SK-N-SH treated with all-trans-retinoic acid at 6 μM for 48 hours (cell line): Measurements from ENCODE around the gene LEPROT.

Source experiments
- ARNTL ChIP-seq: fragments of 450-650 bp; formaldehyde crosslinking; IDR thresholded peaks from 2 replicates; pipeline ENCODE4 v1.5.0; 2020; ENCODE audit warnings: low read depth, mild to moderate bottlenecking, moderate library complexity, borderline replicate concordance
- CREB5 ChIP-seq: fragments of 250-450 bp; sonication (Bioruptor Pico); IDR thresholded peaks from 2 replicates; pipeline ENCODE4 v1.5.1; 2020; ENCODE audit warnings: low read depth, mild to moderate bottlenecking, moderate library complexity
- CSDC2 ChIP-seq: fragments of 250-450 bp; sonication (Bioruptor Pico); IDR thresholded peaks from 2 replicates; pipeline ENCODE4 v1.5.0; 2020; ENCODE audit warnings: mild to moderate bottlenecking, moderate library complexity
- ISL1 ChIP-seq: fragments of 250-450 bp; sonication (Bioruptor Pico); IDR thresholded peaks from 2 replicates; pipeline ENCODE4 v2.1.2; 2022; ENCODE audit warnings: mild to moderate bottlenecking, moderate library complexity
- PATZ1 ChIP-seq: fragments of 250-450 bp; sonication (Bioruptor Pico); IDR thresholded peaks from 2 replicates; pipeline ENCODE4 v1.8.0; 2020; ENCODE audit warnings: mild to moderate bottlenecking, moderate library complexity, borderline replicate concordance
- RARB ChIP-seq: fragments of 250-450 bp; sonication (Bioruptor Pico); IDR thresholded peaks from 2 replicates; pipeline ENCODE4 v1.8.0; 2021; ENCODE audit warnings: mild to moderate bottlenecking, moderate library complexity
- TCF4 ChIP-seq: fragments of 250-450 bp; sonication (Bioruptor Pico); IDR thresholded peaks from 2 replicates; pipeline ENCODE4 v1.8.0; 2021; ENCODE audit warnings: mild to moderate bottlenecking, moderate library complexity, borderline replicate concordance
- TSHZ2 ChIP-seq: fragments of 250-450 bp; sonication (Bioruptor Pico); IDR thresholded peaks from 2 replicates; pipeline ENCODE4 v1.5.0; 2020; ENCODE audit warnings: mild to moderate bottlenecking, moderate library complexity
- ZC3H10 ChIP-seq: fragments of 250-450 bp; sonication (Bioruptor Pico); IDR thresholded peaks from 2 replicates; pipeline ENCODE4 v1.5.1; 2021; ENCODE audit warnings: mild to moderate bottlenecking, moderate library complexity

GRCh38 chr1:65440322-65440900, 19.9 kb downstream of the LEPROT start:
- TF ChIP-seq ISL1 (CRISPR knock-in tag): no peak
- TF ChIP-seq CSDC2 (CRISPR knock-in tag): no peak
- TF ChIP-seq CREB5 (CRISPR knock-in tag): no peak
- no peak for TF ChIP-seq PATZ1
- TF ChIP-seq ZC3H10 (CRISPR knock-in tag): no peak
- no peak for TF ChIP-seq TSHZ2 (CRISPR knock-in tag)
- no peak for TF ChIP-seq RARB (CRISPR knock-in tag)
- no peak for TF ChIP-seq TCF4 (CRISPR knock-in tag)
- no peak for TF ChIP-seq ARNTL (CRISPR knock-in tag)
